H1 (cell line): ENCODE results near the gene ORC3. TPM values are rescaled to one million over a fixed set of nuclear protein-coding genes. Genes with fewer than 3 reads are reported as not detected.

Source experiments
- CTCF ChIA-PET: fragments of 300-600 bp; sonication (Branson Sonifier 250); formaldehyde crosslinking; loops from one replicate; lab custom pipeline; 2021; ENCODE audit not compliant: partially characterized antibody; lab: Charles Lee
- POLR2A ChIA-PET: fragments of 300-600 bp; sonication (Branson Sonifier 250); formaldehyde crosslinking; loops from one replicate; lab custom pipeline; 2021; ENCODE audit warnings: inconsistent platforms; ENCODE audit not compliant: partially characterized antibody; lab: Charles Lee
- DNase-seq, 2 experiments: peaks; one replicate each; pipeline versions ENCODE4 v3.0.0 to v3.0.0-alpha.2; 2010 to 2022; ENCODE audit warnings: low spot score in 2 of 2, low read depth in 1 of 2, mixed read lengths in 1 of 2
- FAIRE-seq: peaks from 2 replicates; lab custom pipeline; 2011; peaks lifted over from hg19 to GRCh38; lab: Jason Lieb, UNC
- H2AFZ ChIP-seq: 2 replicates; pipeline ENCODE4 v1.8.1; 2012; ENCODE audit warnings: low read length, inconsistent platforms
- H2AK5ac ChIP-seq: 2 replicates; pipeline ENCODE4 v1.6.1; 2013; ENCODE audit warnings: low read depth, low read length
- H2BK120ac ChIP-seq: replicated peaks from 2 replicates; pipeline ENCODE3; 2013; ENCODE audit warnings: low read depth, low read length, inconsistent platforms
- H2BK12ac ChIP-seq: 2 replicates; pipeline ENCODE4 v1.6.1; 2013; ENCODE audit warnings: low read depth, low read length
- H2BK15ac ChIP-seq: 2 replicates; pipeline ENCODE4 v1.6.1; 2013; ENCODE audit warnings: low read length
- H2BK20ac ChIP-seq: 2 replicates; pipeline ENCODE4 v1.6.1; 2013; ENCODE audit warnings: low read length
- H2BK5ac ChIP-seq: 2 replicates; pipeline ENCODE4 v1.6.1; 2013; ENCODE audit warnings: low read depth, low read length
- H3K14ac ChIP-seq: 2 replicates; pipeline ENCODE4 v1.6.1; 2013; ENCODE audit warnings: inconsistent platforms; ENCODE audit not compliant: insufficient read length
- H3K18ac ChIP-seq: 2 replicates; pipeline ENCODE4 v1.6.1; 2013; ENCODE audit warnings: low read length; ENCODE audit errors: extremely low read depth
- H3K23ac ChIP-seq: 2 replicates; pipeline ENCODE4 v1.6.1; 2013; ENCODE audit warnings: inconsistent platforms; ENCODE audit not compliant: insufficient read length
- H3K23me2 ChIP-seq: 2 replicates; pipeline ENCODE4 v1.6.1; 2013; ENCODE audit warnings: low read depth, low read length
- H3K27ac ChIP-seq: 2 replicates; pipeline ENCODE4 v1.6.1; 2011; ENCODE audit warnings: low read depth, low read length, inconsistent platforms
- H3K27me3 ChIP-seq, 4 experiments: replicated peaks in 1 of 4; 1 replicate in 1 of 4; 2 replicates in 3 of 4; pipeline versions ENCODE4 v1.6.1 to v1.8.1; 2011 to 2013; ENCODE audit warnings: low read length in 3 of 4, mild to moderate bottlenecking in 3 of 4, inconsistent platforms in 2 of 4, mixed read lengths in 2 of 4, moderate library complexity in 1 of 4; ENCODE audit not compliant: control insufficient read depth in 3 of 4, insufficient read depth in 3 of 4; ENCODE audit errors: extremely low read depth in 1 of 4
- H3K36me3 ChIP-seq, 4 experiments: 2 replicates each; pipeline versions ENCODE4 v1.6.1 to v1.8.1; 2011 to 2013; ENCODE audit warnings: mild to moderate bottlenecking in 4 of 4, low read length in 3 of 4, moderate library complexity in 2 of 4, control low read depth in 1 of 4, inconsistent platforms in 1 of 4; ENCODE audit not compliant: insufficient read depth in 4 of 4, control insufficient read depth in 2 of 4
- H3K4ac ChIP-seq: replicated peaks from 2 replicates; pipeline ENCODE3; 2013; ENCODE audit warnings: low read length, low read depth, mixed read lengths, inconsistent platforms; ENCODE audit not compliant: insufficient read length
- H3K4me1 ChIP-seq, 4 experiments: replicated peaks in 1 of 4; 1 replicate in 1 of 4; 2 replicates in 3 of 4; pipeline versions ENCODE4 v1.6.1 to v1.8.1; 2011 to 2013; ENCODE audit warnings: low read length in 3 of 4, inconsistent platforms in 2 of 4, mixed read lengths in 1 of 4; ENCODE audit not compliant: insufficient read depth in 4 of 4, control insufficient read depth in 3 of 4
- H3K4me2 ChIP-seq, 2 experiments: 2 replicates each; pipeline versions ENCODE4 v1.6.1 to v1.8.1; 2011 to 2013; ENCODE audit warnings: low read depth in 2 of 2, low read length in 2 of 2, control low read depth in 1 of 2, inconsistent platforms in 1 of 2, mild to moderate bottlenecking in 1 of 2; ENCODE audit not compliant: insufficient read depth in 1 of 2
- H3K4me3 ChIP-seq, 4 experiments: fragments of 200-600, 300-600 bp in 1 of 4; sonication (generic), shearing (Covaris generic), sonication (Bioruptor Twin) in 1 of 4; 2 replicates each; pipeline versions ENCODE4 v1.5.1 to v1.8.1; 2011 to 2016; ENCODE audit warnings: low read length in 4 of 4, low read depth in 3 of 4, control low read depth in 2 of 4, inconsistent platforms in 2 of 4, mild to moderate bottlenecking in 2 of 4, mixed read lengths in 1 of 4, moderate library complexity in 1 of 4; ENCODE audit not compliant: insufficient read depth in 2 of 4; ENCODE audit errors: extremely low read depth in 1 of 4
- H3K56ac ChIP-seq: replicated peaks from 2 replicates; pipeline ENCODE3; 2013; ENCODE audit warnings: low read depth, mild to moderate bottlenecking, mixed read lengths, low read length, inconsistent platforms; ENCODE audit not compliant: insufficient read length
- H3K79me1 ChIP-seq: 2 replicates; pipeline ENCODE4 v1.6.1; 2013; ENCODE audit warnings: low read depth, low read length, control low read depth
- H3K79me2 ChIP-seq, 2 experiments: 2 replicates each; pipeline versions ENCODE4 v1.6.1 to v1.8.1; 2012 to 2013; ENCODE audit warnings: low read length in 2 of 2, mild to moderate bottlenecking in 2 of 2, inconsistent platforms in 1 of 2; ENCODE audit not compliant: insufficient read depth in 2 of 2, control insufficient read depth in 1 of 2
- H3K9ac ChIP-seq, 4 experiments: replicated peaks in 1 of 4; 1 replicate in 1 of 4; 2 replicates in 3 of 4; pipeline versions ENCODE4 v1.6.1 to v1.8.1; 2011 to 2013; ENCODE audit warnings: low read depth in 3 of 4, low read length in 3 of 4, control low read depth in 2 of 4, mild to moderate bottlenecking in 2 of 4, moderate library complexity in 2 of 4, inconsistent platforms in 1 of 4; ENCODE audit errors: extremely low read depth in 1 of 4
- H3K9me3 ChIP-seq, 2 experiments: 2 replicates each; pipeline versions ENCODE4 v1.6.1 to v1.8.1; 2012 to 2013; ENCODE audit warnings: mild to moderate bottlenecking in 2 of 2, moderate library complexity in 2 of 2, control low read depth in 1 of 2, inconsistent platforms in 1 of 2, low read depth in 1 of 2, low read length in 1 of 2, mixed read lengths in 1 of 2; ENCODE audit not compliant: insufficient read depth in 2 of 2
- H4K20me1 ChIP-seq, 2 experiments: replicated peaks in 1 of 2; 2 replicates each; pipeline versions ENCODE3 to v1.8.1; 2011 to 2013; ENCODE audit warnings: inconsistent platforms in 2 of 2, low read length in 2 of 2, mild to moderate bottlenecking in 1 of 2; ENCODE audit not compliant: insufficient read depth in 2 of 2, control insufficient read depth in 1 of 2
- H4K5ac ChIP-seq: 2 replicates; pipeline ENCODE4 v1.6.1; 2013; ENCODE audit warnings: low read length, low read depth, mixed read lengths, inconsistent platforms; ENCODE audit not compliant: insufficient read length
- H4K8ac ChIP-seq: 2 replicates; pipeline ENCODE4 v1.8.0; 2013; ENCODE audit warnings: mild to moderate bottlenecking, moderate library complexity, low read length, inconsistent platforms; ENCODE audit not compliant: insufficient read depth; ENCODE audit errors: extremely low read depth
- H4K91ac ChIP-seq: replicated peaks from 2 replicates; pipeline ENCODE3; 2013; ENCODE audit warnings: low read length, mixed read lengths, inconsistent platforms; ENCODE audit not compliant: insufficient read length
- ATF3 ChIP-seq: IDR thresholded peaks from 2 replicates; pipeline ENCODE4 v1.6.1; 2011; ENCODE audit warnings: low read depth, mild to moderate bottlenecking, low read length; ENCODE audit not compliant: insufficient read depth
- HDAC2 ChIP-seq, 2 experiments: fragments of 300-600 bp in 1 of 2; sonication (generic) in 1 of 2; IDR thresholded peaks; 2 replicates each; pipeline ENCODE4 v1.6.1; 2011 to 2012; ENCODE audit warnings: low read depth in 2 of 2, low read length in 2 of 2, mild to moderate bottlenecking in 2 of 2, moderate library complexity in 2 of 2, borderline replicate concordance in 1 of 2, inconsistent platforms in 1 of 2
- KDM5A ChIP-seq: fragments of 200-600 bp; IDR thresholded peaks from 2 replicates; pipeline ENCODE4 v1.7.1; 2012; ENCODE audit warnings: mild to moderate bottlenecking, low read length, inconsistent platforms, mixed read lengths
- RAD21 ChIP-seq, 2 experiments: IDR thresholded peaks in 1 of 2; conservative IDR thresholded peaks in 1 of 2; 2 replicates each; pipeline ENCODE4 v1.6.1; 2011; ENCODE audit warnings: low read depth in 2 of 2, low read length in 2 of 2, improper control_type of control experiment in 1 of 2, inconsistent platforms in 1 of 2, mild to moderate bottlenecking in 1 of 2, moderate library complexity in 1 of 2
- RBBP5 ChIP-seq: IDR thresholded peaks from 2 replicates; pipeline ENCODE4 v1.7.1; 2012; ENCODE audit warnings: low read depth, mild to moderate bottlenecking, inconsistent platforms, low read length, moderate library complexity, borderline replicate concordance
- TEAD4 ChIP-seq: IDR thresholded peaks from 2 replicates; pipeline ENCODE4 v1.6.1; 2012; ENCODE audit warnings: low read depth, low read length, inconsistent platforms, mixed read lengths
- WGBS, 2 experiments: shearing (Covaris generic) in 1 of 2; methylation state at CpG; one replicate each; pipeline versions ENCODE4 v1.1.6 to v1.1.7; 2013 to 2015; ENCODE audit warnings: low lambda C conversion rate in 2 of 2, mixed read lengths in 2 of 2, inconsistent platforms in 1 of 2, low coverage in 1 of 2, missing lambda C conversion rate in 1 of 2; ENCODE audit not compliant: insufficient replicate concordance in 2 of 2, insufficient coverage in 1 of 2, insufficient read length in 1 of 2; ENCODE audit errors: extremely low coverage in 1 of 2, missing lambda C conversion rate in 1 of 2; 5-methylcytosine and 5-hydroxymethylcytosine counted together
- polyA plus RNA-seq, 7 experiments: library from polyadenylated mRNA; depleted of rRNA in 3 of 7; stranded (reverse) in 5 of 7; unstranded in 2 of 7; fragments of >200 nt in 5 of 7; fragments of 200-250 nt in 2 of 7; gene quantifications; 1 replicate in 5 of 7; 2 replicates in 1 of 7; 4 replicates in 1 of 7; pipeline versions ENCODE4 v1.2.1 to v1.2.3, GENCODE V29; 2011 to 2013; ENCODE audit warnings: missing spikeins in 2 of 7, mixed read lengths in 2 of 7
- total RNA-seq: library from RNA; stranded (reverse); fragmentation: NEBNext Ultra II Directional; extraction: Animal tissue kit (Norgen Biotek cat#: 25700); gene quantifications from 2 replicates; pipeline ENCODE4 v1.2.1, GENCODE V29; 2021

Gene ORC3
- total and polyA plus RNA-seq, 2 of the 8 experiments (the other 6 are each of a cell fraction or from before 2014, with no cell fraction given): 35.9 to 60.9 TPM

- H2AFZ ChIP-seq: no peak overlapping the region
- no peak overlapping the region for H3K4ac ChIP-seq
- 63% methylated on average over 1 of the region's 1 CpG; no CpG with 5 or more reads in 1 of the 2 experiments for WGBS, 2 experiments
- POLR2A ChIA-PET: interaction anchor here (0.9 to 1.6 kb wide), 2 partner anchors 10 to 16 kb away, joined by 4 read pairs; no protein-coding TSS in a partner anchor
- no peaks in the 10 kb centered on the region for H4K20me1 ChIP-seq
- H3K27me3 ChIP-seq: no peaks in the 10 kb centered on the region
- no peaks in the 10 kb centered on the region for H3K79me1 ChIP-seq
- no peak overlapping the region for H3K9ac ChIP-seq
- no peak overlapping the region for H3K18ac ChIP-seq
- no peak overlapping the region for H3K4me3 ChIP-seq
- H2BK5ac ChIP-seq: no peak overlapping the region
- H2BK120ac ChIP-seq: no peak overlapping the region
- H3K36me3 ChIP-seq: peaks cover 16 to 61% (median 19%) of the 10 kb centered on the region in 4 experiments
- H3K79me2 ChIP-seq: 0 out of 4 replicates have a peak, but pooled peaks cover 0 to 3% of the 10 kb centered on the region in 2 experiments
- no peak overlapping the region for H2BK12ac ChIP-seq
- no peaks in the 10 kb centered on the region for H3K9me3 ChIP-seq
- TF ChIP-seq ATF3: no peak
- no peak for TF ChIP-seq KDM5A
- TF ChIP-seq RAD21 (IDR thresholded peaks at IDR 0.05 in 1 of 2, conservative IDR thresholded peaks at IDR 0.05 in 1 of 2; ENCODE audit: low read depth in 2 of 2, low read length in 2 of 2): no peak
- TF ChIP-seq HDAC2 (IDR thresholded peaks at IDR 0.05; ENCODE audit: borderline replicate concordance in 1 of 2, low read depth in 2 of 2, low read length in 2 of 2): no peak
- TF ChIP-seq TEAD4: peak; percentile 69
- TF ChIP-seq RBBP5: no peak
- no peak overlapping the region for H4K5ac ChIP-seq
- H3K14ac ChIP-seq: no peak overlapping the region
- DNase-seq (no peak), FAIRE-seq (no peak)
- H3K23me2 ChIP-seq: no peaks in the 10 kb centered on the region
- H4K8ac ChIP-seq: no peak overlapping the region
- H2BK20ac ChIP-seq: no peak overlapping the region
- CTCF ChIA-PET: interaction anchor here (1.2 kb wide), 1 partner anchor 14 kb away, joined by 3 read pairs; no protein-coding TSS in a partner anchor
- no peak overlapping the region for H2AK5ac ChIP-seq
- peaks cover 0 to 3% (median 0%) of the 10 kb centered on the region in 4 experiments; a peak in 1 of 7 replicates for H3K4me1 ChIP-seq
- peak overlapping the region in 1 of 2 experiments; percentile 9; a peak in 1 of 4 replicates for H3K4me2 ChIP-seq
- no peak overlapping the region for H3K23ac ChIP-seq
- no peak overlapping the region for H2BK15ac ChIP-seq
- H3K27ac ChIP-seq: no peak overlapping the region
- no peak overlapping the region for H4K91ac ChIP-seq
- no peak overlapping the region for H3K56ac ChIP-seq
Measured at GRCh38 chr6:87561017-87561416, 28.9 kb upstream of the ORC3 start.
